Subcutaneous adipose tissue (tissue), 4 donors: Measurements from ENCODE around the gene MEGF11. TPM values are rescaled to one million over a fixed set of nuclear protein-coding genes. Genes with fewer than 3 reads are reported as not detected.

Experiments used
- CTCF ChIP-seq: fragments of 450-650 bp; IDR thresholded peaks from one replicate; pipeline ENCODE4 v1.5.1; 2016; ENCODE audit warnings: low read depth, mild to moderate bottlenecking, control low read depth, antibody characterized with exemption, moderate library complexity
- total RNA-seq, 4 donors: library from RNA; depleted of rRNA; stranded (reverse); fragments of >200 nt; gene quantifications; one replicate each; pipeline ENCODE4 v1.1.0, GENCODE V29; 2016

MEGF11 gene
- total RNA-seq, 4 donors from 2014 or later: not detected

DNA sequence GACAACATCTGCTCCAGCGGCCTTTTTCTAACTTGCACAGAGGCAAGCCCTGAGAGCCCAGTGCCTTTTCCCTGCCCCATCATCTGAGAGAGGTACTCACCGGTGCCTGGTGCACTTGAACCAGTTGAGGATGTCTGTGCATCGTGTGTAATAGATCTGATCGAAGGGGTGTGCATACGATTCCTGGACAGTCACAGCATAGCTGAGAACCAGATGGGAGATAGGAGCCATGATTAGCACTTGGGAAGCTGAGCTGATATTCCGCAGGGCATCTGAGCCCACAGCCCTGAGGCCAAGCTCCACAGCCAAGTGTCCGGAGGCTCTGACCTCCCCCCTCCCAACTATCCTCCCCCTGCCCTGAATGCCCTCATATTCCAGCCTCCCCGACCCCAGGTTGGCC is 129.8 kb downstream of the MEGF11 start:
- TF ChIP-seq CTCF: no peak

DNA sequence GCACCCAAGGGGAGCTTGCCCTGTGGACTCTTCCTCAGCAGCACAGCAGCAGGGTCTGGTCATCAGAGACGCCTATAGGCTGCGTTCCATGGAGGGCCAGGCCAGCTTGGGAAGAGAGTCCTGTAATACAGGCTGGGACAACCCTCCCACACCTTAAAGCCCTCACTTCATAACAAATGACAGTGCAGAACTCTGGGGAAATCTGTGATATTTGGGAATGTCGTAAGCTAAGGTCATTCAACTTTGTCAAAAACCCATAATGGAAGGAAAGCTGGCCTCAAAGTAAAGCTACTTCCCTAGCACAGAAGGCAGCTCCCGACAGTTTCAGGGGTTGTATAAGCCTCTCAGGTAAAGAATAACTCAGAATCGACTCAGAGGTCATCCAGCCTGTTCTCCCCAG is 133.1 kb downstream of the MEGF11 start:
- no peak for TF ChIP-seq CTCF

DNA sequence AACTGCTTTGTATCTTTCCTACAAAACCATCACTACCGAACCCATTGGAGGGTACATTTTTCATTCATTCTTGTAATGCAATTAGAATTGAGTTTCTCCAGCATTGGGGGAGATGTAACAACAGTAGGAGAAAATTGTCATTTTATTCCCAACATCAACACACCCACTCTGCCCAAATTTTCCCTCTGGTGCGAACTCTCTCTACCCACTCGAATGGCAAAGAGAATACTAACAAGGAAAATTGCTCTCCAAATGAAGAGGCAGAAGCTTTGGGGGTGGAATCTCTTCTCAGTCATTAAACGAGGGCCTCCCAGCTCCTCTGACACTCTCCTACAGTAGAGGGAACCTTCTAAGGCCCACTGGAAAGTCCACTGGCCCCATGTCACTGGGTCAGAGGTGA is 135.7 kb downstream of the MEGF11 start:
- no peak for TF ChIP-seq CTCF

DNA sequence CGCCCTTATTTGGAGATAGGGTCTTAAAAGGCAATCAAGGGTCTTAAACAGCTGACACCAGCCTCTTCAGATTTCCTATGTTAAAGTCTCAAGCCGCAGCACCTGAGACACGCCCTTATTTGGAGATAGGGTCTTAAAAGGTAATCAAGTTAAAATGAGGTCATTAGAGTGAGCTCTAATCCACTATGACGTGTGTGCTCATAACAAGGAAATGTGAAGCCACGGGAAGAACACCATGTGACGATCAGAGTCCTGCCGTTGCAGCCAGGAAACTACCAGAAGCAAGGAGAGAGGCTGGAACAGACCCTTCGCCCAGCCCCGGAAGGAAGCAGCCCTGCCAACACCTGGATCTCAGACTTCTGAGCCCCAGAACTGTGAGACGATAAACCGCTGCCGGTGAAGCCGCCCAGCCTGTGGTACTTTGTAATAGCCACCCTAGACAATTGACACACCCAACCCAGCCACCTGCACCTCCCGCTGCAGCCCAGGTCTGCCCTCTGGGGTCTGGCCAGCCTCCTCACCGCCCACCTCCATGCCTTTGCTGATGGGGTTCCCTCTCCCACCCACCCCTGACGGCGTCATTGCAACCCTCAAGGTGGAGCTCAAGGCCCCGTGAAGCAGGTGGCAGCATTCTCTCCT is 137.9 kb downstream of the MEGF11 start:
- TF ChIP-seq CTCF: no peak

- no peak for TF ChIP-seq CTCF
These were observed 138.6 kb downstream of the MEGF11 start for GRCh38 chr15:66114863-66115425.

- TF ChIP-seq CTCF: no peak
These were observed 141.2 kb downstream of the MEGF11 start for GRCh38 chr15:66112388-66112787.

- TF ChIP-seq CTCF: no peak
These were observed 142.2 kb downstream of the MEGF11 start for GRCh38 chr15:66111363-66111762.
